Thyroid gland (tissue), 4 donors: ENCODE data around the gene ZNF665. TPM values are rescaled to one million over a fixed set of nuclear protein-coding genes. Genes with fewer than 3 reads are reported as not detected.
A peak's percentile ranks its signal among the peaks of the same experiment; 100 is the strongest.

Experiments
- DNase-seq, 2 donors: peaks; one replicate each; pipeline ENCODE4 v3.0.0-alpha.2; 2019
- H3K27ac ChIP-seq, 3 donors: fragments of 200-600 bp; sonication (generic); 1 replicate in 2 of 3; 2 replicates in 1 of 3; pipeline ENCODE4 v1.5.1; 2016 to 2019; ENCODE audit warnings: mild to moderate bottlenecking in 1 of 3, moderate library complexity in 1 of 3
- H3K27me3 ChIP-seq: fragments of 200-600 bp; sonication (generic); one replicate; pipeline ENCODE4 v1.5.1; 2019
- H3K36me3 ChIP-seq, 2 donors: fragments of 200-600 bp; sonication (generic); one replicate each; pipeline ENCODE4 v1.5.1; 2016 to 2019
- H3K4me1 ChIP-seq, 2 donors: fragments of 200-600 bp; sonication (generic); one replicate each; pipeline ENCODE4 v1.5.1; 2017 to 2019
- H3K4me3 ChIP-seq, 3 donors: fragments of 200-600 bp; sonication (generic); replicated peaks in 1 of 3; 1 replicate in 2 of 3; 2 replicates in 1 of 3; pipeline ENCODE4 v1.5.1; 2016; ENCODE audit warnings: mild to moderate bottlenecking in 1 of 3
- H3K9me3 ChIP-seq: fragments of 200-600 bp; sonication (generic); one replicate; pipeline ENCODE4 v1.5.1; 2017
- CTCF ChIP-seq, 6 experiments: fragments of 200-600 bp in 3 of 6; fragments of 450-650 bp in 3 of 6; sonication (generic) in 3 of 6; IDR thresholded peaks; one replicate each; pipeline ENCODE4 v1.5.1; 2016 to 2019; ENCODE audit warnings: antibody characterized with exemption in 6 of 6, mild to moderate bottlenecking in 2 of 6, inconsistent platforms in 1 of 6, moderate library complexity in 1 of 6
- POLR2A ChIP-seq, 2 donors: fragments of 450-650 bp; IDR thresholded peaks; one replicate each; pipeline ENCODE4 v1.6.1; 2017; ENCODE audit warnings: antibody characterized with exemption in 2 of 2, mild to moderate bottlenecking in 2 of 2, moderate library complexity in 1 of 2
- WGBS, 2 donors: methylation state at CpG; one replicate each; pipeline ENCODE4 v1.1.5; 2017; 5-methylcytosine and 5-hydroxymethylcytosine counted together
- intact Hi-C: fragments of 100-400 bp; cut with DNase I; formaldehyde crosslinking; loops from one replicate; pipeline ENCODE4 v1.15.1; 2023
- total RNA-seq, 4 donors: library from RNA; depleted of rRNA; stranded (reverse); fragments of >200 nt; gene quantifications; one replicate each; pipeline ENCODE4 v1.2.3, GENCODE V29; 2016

The ZNF665 gene
- total RNA-seq, 4 donors from 2014 or later: 4.3 to 9.9 (median 7.3) TPM

- 69 to 77% methylated on average over 3 of the region's 3 CpGs for WGBS, 2 donors
- TF ChIP-seq POLR2A (IDR thresholded peaks at IDR 0.05) (no peak), CTCF (IDR thresholded peaks at IDR 0.05) (no peak)
- Histone ChIP-seq H3K4me1 (peaks cover 6 to 10% of the 10 kb centered on the region in 2 donors), H3K27me3 (no peaks in the 10 kb centered on the region), H3K27ac (no peak overlapping the region), H3K9me3 (no peaks in the 10 kb centered on the region), H3K36me3 (peaks cover 0 to 8% of the 10 kb centered on the region in 2 donors), H3K4me3 (no peak overlapping the region)
- DNase-seq: no peak
- intact Hi-C loops: no loop called here
These were observed 32.0 kb downstream of the ZNF665 start for GRCh38 chr19:53161123-53161522.

GRCh38 chr19:53160350-53160749 is 32.8 kb downstream of the ZNF665 start:
- Histone ChIP-seq H3K4me1 (peaks cover 6 to 10% of the 10 kb centered on the region in 2 donors), H3K4me3 (no peak overlapping the region), H3K9me3 (no peaks in the 10 kb centered on the region), H3K27me3 (no peaks in the 10 kb centered on the region), H3K36me3 (peaks cover 0 to under 1% of the 10 kb centered on the region in 2 donors), H3K27ac (no peak overlapping the region)
- intact Hi-C loops: no loop called here
- TF ChIP-seq POLR2A (IDR thresholded peaks at IDR 0.05): no peak
- no peak for TF ChIP-seq CTCF (IDR thresholded peaks at IDR 0.05)
- DNase-seq: no peak
- 89 to 93% methylated on average over 3 of the region's 3 CpGs for WGBS, 2 donors

GRCh38 chr19:53158119-53158656 is 35.0 kb downstream of the ZNF665 start:
- no peaks in the 10 kb centered on the region for H3K36me3 ChIP-seq
- TF ChIP-seq POLR2A (IDR thresholded peaks at IDR 0.05) (no peak), CTCF (IDR thresholded peaks at IDR 0.05) (no peak)
- peak overlapping the region; percentile 29 to 67 (median 34) for H3K27ac ChIP-seq
- DNase-seq: peak; percentile 49 to 50
- 1 to 4% methylated on average over 39 to 41 of the region's 41 CpGs for WGBS, 2 donors
- peak overlapping the region; percentile 0 to 78 (median 67) for H3K4me3 ChIP-seq
- peaks cover 6 to 10% of the 10 kb centered on the region in 2 donors for H3K4me1 ChIP-seq
- intact Hi-C loops: no loop called here
- H3K9me3 ChIP-seq: no peaks in the 10 kb centered on the region
- no peaks in the 10 kb centered on the region for H3K27me3 ChIP-seq

GRCh38 chr19:53157626-53158025 is 35.5 kb downstream of the ZNF665 start:
- WGBS, 2 donors: 14 to 18% methylated on average over 7 of the region's 7 CpGs
- Histone ChIP-seq H3K4me1 (peaks cover 6 to 10% of the 10 kb centered on the region in 2 donors), H3K9me3 (no peaks in the 10 kb centered on the region), H3K36me3 (peaks cover 0 to 5% of the 10 kb centered on the region in 2 donors), H3K4me3 (peak overlapping the region in 2 of 3 donors; percentile 67 to 78), H3K27me3 (no peaks in the 10 kb centered on the region), H3K27ac (peak overlapping the region; percentile 29 to 67 (median 34))
- peak; percentile 19 to 30 for DNase-seq
- TF ChIP-seq POLR2A (IDR thresholded peaks at IDR 0.05) (no peak), CTCF (IDR thresholded peaks at IDR 0.05) (no peak)
- intact Hi-C loops: no loop called here

GRCh38 chr19:53156850-53157249 is 36.3 kb downstream of the ZNF665 start:
- 85 to 90% methylated on average over 9 of the region's 9 CpGs for WGBS, 2 donors
- DNase-seq: no peak
- no peak for TF ChIP-seq CTCF (IDR thresholded peaks at IDR 0.05)
- no peak for TF ChIP-seq POLR2A (IDR thresholded peaks at IDR 0.05)
- Histone ChIP-seq H3K9me3 (no peaks in the 10 kb centered on the region), H3K36me3 (peaks cover 0 to 7% of the 10 kb centered on the region in 2 donors), H3K27ac (peak overlapping the region in 1 of 3 donors; percentile 14), H3K4me3 (peak overlapping the region in 1 of 3 donors; percentile 1), H3K4me1 (peaks cover 6 to 10% of the 10 kb centered on the region in 2 donors), H3K27me3 (no peaks in the 10 kb centered on the region)
- intact Hi-C loops: no loop called here
